Naive thymus-derived CD8-positive, alpha-beta T cell (primary cell): Measurements from ENCODE around the gene ENOX1. TPM values are rescaled to one million over a fixed set of nuclear protein-coding genes. Genes with fewer than 3 reads are reported as not detected.

ENCODE experiments used
- ATAC-seq, 2 donors: fragments of 150-1000 bp; cut with Tn5 transposase in 1 of 2; sonication (Bioruptor Pico), chemical (Tn5 transposase) in 1 of 2; 1 replicate in 1 of 2; 2 replicates in 1 of 2; pipeline ENCODE4 v1.10.0; 2021; ENCODE audit warnings: mild to moderate bottlenecking in 2 of 2, moderate library complexity in 2 of 2
- POLR2A ChIA-PET: fragments of 350-600 bp; sonication (Branson Sonifier 250); formaldehyde crosslinking; loops from one replicate; lab custom pipeline; 2021; ENCODE audit warnings: antibody characterized with exemption; lab: Charles Lee
- DNase-seq, 10 donors: peaks; one replicate each; pipeline versions ENCODE4 v3.0.0 to v3.0.0-alpha.2; 2020 to 2022
- H3K27ac Mint-ChIP-seq, 10 donors: one replicate each; pipeline ENCODE4 v1.8.0; 2020 to 2022; ENCODE audit warnings: mild to moderate bottlenecking in 10 of 10, mixed read lengths in 10 of 10, moderate library complexity in 4 of 10, inconsistent platforms in 1 of 10
- H3K27me3 Mint-ChIP-seq, 5 donors: one replicate each; pipeline ENCODE4 v1.8.0; 2021 to 2022; ENCODE audit warnings: mixed read lengths in 5 of 5
- H3K36me3 Mint-ChIP-seq, 3 donors: one replicate each; pipeline ENCODE4 v1.8.0; 2020 to 2022; ENCODE audit warnings: mixed read lengths in 3 of 3, mild to moderate bottlenecking in 2 of 3, inconsistent platforms in 1 of 3
- H3K4me1 Mint-ChIP-seq, 4 donors: one replicate each; pipeline ENCODE4 v1.8.0; 2021 to 2022; ENCODE audit warnings: mixed read lengths in 4 of 4
- H3K4me3 Mint-ChIP-seq, 10 donors: one replicate each; pipeline ENCODE4 v1.8.0; 2020 to 2022; ENCODE audit warnings: mild to moderate bottlenecking in 10 of 10, mixed read lengths in 10 of 10, moderate library complexity in 6 of 10, inconsistent platforms in 1 of 10
- H3K9me3 Mint-ChIP-seq, 9 donors: one replicate each; pipeline ENCODE4 v1.8.0; 2020 to 2022; ENCODE audit warnings: mixed read lengths in 9 of 9, mild to moderate bottlenecking in 3 of 9, inconsistent platforms in 1 of 9, moderate library complexity in 1 of 9
- polyA plus RNA-seq, 3 donors: library from polyadenylated mRNA; unstranded; fragments of 300-500 nt; fragmentation: Illumina TruSeq; gene quantifications; one replicate each; pipeline ENCODE4 v1.2.3, GENCODE V29; 2021
- total RNA-seq, 8 experiments: library from RNA in 2 of 8; stranded (reverse) in 2 of 8; gene quantifications; one replicate each; pipeline ENCODE4 v1.2.3 and lab custom pipeline; 2021 to 2026

The ENOX1 gene
- total and polyA plus RNA-seq, 5 experiments from 2014 or later: not detected

- H3K27ac Mint-ChIP-seq: peak overlapping the region in 1 of 10 donors; percentile 49
- DNase-seq (no peak), ATAC-seq (no peak)
- H3K27me3 Mint-ChIP-seq: peaks cover 0 to 4% (median 0%) of the 10 kb centered on the region in 5 donors
- no peaks in the 10 kb centered on the region for H3K36me3 Mint-ChIP-seq
- POLR2A ChIA-PET: no interaction called here
- H3K4me1 Mint-ChIP-seq: peaks cover 0 to 14% (median 6%) of the 10 kb centered on the region in 4 donors
- no peak overlapping the region for H3K4me3 Mint-ChIP-seq
- H3K9me3 Mint-ChIP-seq: no peaks in the 10 kb centered on the region
Observed at GRCh38 chr13:43596924-43597598, 189.7 kb downstream of the ENOX1 start.

GRCh38 chr13:43596006-43596405 lies 190.8 kb downstream of the ENOX1 start:
- Mint-ChIP-seq H3K4me1 (peaks cover 0 to 14% (median 6%) of the 10 kb centered on the region in 4 donors), H3K4me3 (no peak overlapping the region), H3K9me3 (no peaks in the 10 kb centered on the region), H3K27ac (no peak overlapping the region), H3K36me3 (no peaks in the 10 kb centered on the region), H3K27me3 (peaks cover 0 to 4% (median 0%) of the 10 kb centered on the region in 5 donors)
- ATAC-seq (no peak), DNase-seq (no peak)
- POLR2A ChIA-PET: no interaction called here

DNA sequence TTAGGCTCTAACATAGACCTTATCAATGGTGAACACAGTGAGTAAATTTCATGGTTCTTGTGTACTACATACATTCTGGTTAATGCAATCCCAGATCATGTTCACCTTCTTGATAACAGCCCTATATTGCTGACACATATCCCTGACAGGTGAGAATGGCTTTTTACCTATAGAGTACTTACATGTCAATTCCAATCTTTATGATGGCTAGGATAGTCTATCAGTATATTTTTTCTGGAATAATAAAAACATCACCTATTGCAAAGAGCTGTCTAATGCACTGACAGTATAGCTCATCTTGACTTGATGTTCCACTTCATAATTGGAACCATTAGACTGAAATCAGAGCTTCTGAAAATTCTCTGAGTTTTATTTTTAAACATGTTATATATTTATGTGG lies 199.4 kb downstream of the ENOX1 start:
- DNase-seq: no peak
- POLR2A ChIA-PET: no interaction called here
- Mint-ChIP-seq H3K27me3 (peaks cover 0 to 6% (median 3%) of the 10 kb centered on the region in 5 donors), H3K36me3 (no peaks in the 10 kb centered on the region), H3K4me3 (no peak overlapping the region), H3K4me1 (no peaks in the 10 kb centered on the region), H3K27ac (no peak overlapping the region), H3K9me3 (no peaks in the 10 kb centered on the region)
- ATAC-seq: no peak

GRCh38 chr13:43584751-43585150 lies 202.0 kb downstream of the ENOX1 start:
- no peak overlapping the region for H3K4me3 Mint-ChIP-seq
- H3K27me3 Mint-ChIP-seq: peaks cover 0 to 6% (median 5%) of the 10 kb centered on the region in 5 donors
- POLR2A ChIA-PET: no interaction called here
- ATAC-seq: no peak
- DNase-seq: no peak
- H3K9me3 Mint-ChIP-seq: no peaks in the 10 kb centered on the region
- no peak overlapping the region for H3K27ac Mint-ChIP-seq
- no peaks in the 10 kb centered on the region for H3K36me3 Mint-ChIP-seq
- H3K4me1 Mint-ChIP-seq: no peaks in the 10 kb centered on the region

DNA sequence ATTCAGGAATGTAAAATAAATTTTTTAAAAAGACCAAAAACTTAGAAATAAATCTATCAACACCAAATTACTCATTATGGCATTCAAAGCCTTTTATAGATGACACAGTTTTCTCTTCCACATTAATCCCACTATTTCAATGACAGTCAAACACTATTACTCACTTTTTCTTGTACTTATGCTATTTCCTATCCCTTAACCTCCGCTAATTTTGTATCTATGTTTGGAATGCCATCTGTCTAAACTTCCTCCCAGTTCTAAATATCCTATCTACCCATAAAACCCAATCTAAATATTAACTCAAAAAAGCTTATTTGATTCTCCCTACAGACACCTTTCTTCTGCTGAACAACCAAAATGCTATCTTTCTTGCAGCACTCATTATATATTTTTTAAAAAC lies 203.5 kb downstream of the ENOX1 start:
- POLR2A ChIA-PET: no interaction called here
- Mint-ChIP-seq H3K27me3 (peaks cover 0 to 10% (median 5%) of the 10 kb centered on the region in 5 donors), H3K9me3 (no peaks in the 10 kb centered on the region), H3K27ac (no peak overlapping the region), H3K4me1 (no peaks in the 10 kb centered on the region), H3K4me3 (no peak overlapping the region), H3K36me3 (no peaks in the 10 kb centered on the region)
- no peak for DNase-seq
- ATAC-seq: no peak

GRCh38 chr13:43580280-43580679 lies 206.5 kb downstream of the ENOX1 start:
- no peak for ATAC-seq
- no peak for DNase-seq
- Mint-ChIP-seq H3K36me3 (no peaks in the 10 kb centered on the region), H3K27ac (no peak overlapping the region), H3K27me3 (peaks cover 0 to 8% (median 1%) of the 10 kb centered on the region in 5 donors), H3K4me1 (no peaks in the 10 kb centered on the region), H3K9me3 (no peaks in the 10 kb centered on the region), H3K4me3 (no peak overlapping the region)
- POLR2A ChIA-PET: no interaction called here

DNA sequence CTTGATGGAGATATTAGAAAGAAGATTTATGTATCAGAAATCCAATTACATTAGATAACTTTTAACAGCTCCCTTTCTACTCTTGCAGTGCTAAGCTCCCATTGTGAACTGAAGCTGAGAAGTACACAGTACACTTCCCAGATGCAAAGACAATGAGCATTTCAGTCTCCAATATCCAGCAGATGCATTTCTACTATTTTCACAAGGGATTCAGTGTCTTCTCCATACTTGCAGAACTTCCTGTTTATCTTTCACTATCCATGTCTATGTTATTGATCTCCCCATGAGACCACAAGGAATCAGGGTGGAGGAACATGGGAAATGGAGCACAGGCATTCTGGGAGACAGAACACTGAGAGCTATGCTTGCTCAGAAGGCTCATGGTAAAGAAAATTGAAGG lies 207.5 kb downstream of the ENOX1 start:
- Mint-ChIP-seq H3K27ac (no peak overlapping the region), H3K4me3 (no peak overlapping the region), H3K9me3 (no peaks in the 10 kb centered on the region), H3K27me3 (peaks cover 0 to 8% (median 1%) of the 10 kb centered on the region in 5 donors), H3K4me1 (no peaks in the 10 kb centered on the region), H3K36me3 (no peaks in the 10 kb centered on the region)
- no peak for DNase-seq
- no peak for ATAC-seq
- POLR2A ChIA-PET: no interaction called here

DNA sequence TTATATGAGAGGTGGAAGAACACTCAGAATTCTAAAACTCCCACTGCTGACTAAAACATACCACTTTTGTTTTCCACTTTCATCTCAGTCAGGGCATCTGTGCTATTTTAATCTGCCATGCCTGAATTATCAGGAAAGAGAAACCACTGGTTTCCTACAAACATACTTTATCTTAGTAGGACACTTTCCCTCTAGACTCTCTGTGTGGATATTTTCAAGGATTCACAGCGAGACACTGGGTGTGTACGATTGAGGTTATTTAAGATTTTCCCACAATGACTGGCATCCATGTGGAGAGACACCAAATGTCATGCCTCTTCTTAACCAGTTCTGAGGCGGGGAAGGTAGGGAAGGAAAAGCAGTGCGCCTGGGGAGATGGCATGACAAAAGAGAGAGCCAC lies 212.2 kb downstream of the ENOX1 start:
- H3K9me3 Mint-ChIP-seq: no peaks in the 10 kb centered on the region
- H3K36me3 Mint-ChIP-seq: no peaks in the 10 kb centered on the region

DNA sequence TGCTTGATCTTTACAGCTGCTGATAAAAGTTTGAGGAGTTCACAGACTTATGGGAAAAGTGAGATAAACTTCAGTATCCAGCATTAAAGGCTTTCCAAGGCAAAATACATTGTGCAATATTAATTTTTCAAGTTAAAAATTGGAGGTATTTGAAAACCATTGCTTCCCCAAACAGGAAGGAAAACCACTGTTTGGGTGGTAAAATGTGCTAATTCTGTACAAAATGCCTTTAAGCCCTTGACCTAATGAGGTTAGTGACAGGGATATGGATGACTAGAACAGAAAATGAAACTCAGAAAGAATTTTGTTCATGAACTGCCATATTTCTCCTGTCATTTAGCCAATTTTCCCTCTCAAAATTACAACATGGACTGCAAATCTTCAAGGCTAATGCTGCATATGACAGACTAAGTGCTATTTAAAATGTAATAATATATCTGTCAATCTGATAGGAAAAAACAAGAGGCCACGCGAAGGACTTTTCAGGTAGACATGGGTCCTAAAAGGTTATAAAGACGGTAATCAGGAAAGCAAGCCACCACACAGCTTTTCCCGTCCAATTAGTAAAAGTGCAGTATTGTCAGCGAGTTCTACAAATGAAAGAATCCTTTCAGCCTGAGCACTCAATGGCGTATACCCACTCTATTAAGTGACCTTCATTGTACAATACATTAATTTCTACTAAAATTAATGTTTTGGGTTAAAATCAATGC lies 212.8 kb downstream of the ENOX1 start:
- DNase-seq (no peak), ATAC-seq (no peak)
- no peaks in the 10 kb centered on the region for H3K36me3 Mint-ChIP-seq
- no peak overlapping the region for H3K27ac Mint-ChIP-seq
- POLR2A ChIA-PET: no interaction called here
- no peak overlapping the region for H3K4me3 Mint-ChIP-seq
- no peaks in the 10 kb centered on the region for H3K4me1 Mint-ChIP-seq
- peaks cover 3 to 10% (median 8%) of the 10 kb centered on the region in 5 donors for H3K27me3 Mint-ChIP-seq
- H3K9me3 Mint-ChIP-seq: no peaks in the 10 kb centered on the region

More for the DNA sequence above, 212.2 kb downstream of the ENOX1 start:
- no peak for ATAC-seq
- Mint-ChIP-seq H3K4me3 (no peak overlapping the region), H3K4me1 (no peaks in the 10 kb centered on the region), H3K27me3 (peaks cover 1 to 10% (median 7%) of the 10 kb centered on the region in 5 donors), H3K27ac (no peak overlapping the region)
- POLR2A ChIA-PET: no interaction called here
- DNase-seq: no peak

DNA sequence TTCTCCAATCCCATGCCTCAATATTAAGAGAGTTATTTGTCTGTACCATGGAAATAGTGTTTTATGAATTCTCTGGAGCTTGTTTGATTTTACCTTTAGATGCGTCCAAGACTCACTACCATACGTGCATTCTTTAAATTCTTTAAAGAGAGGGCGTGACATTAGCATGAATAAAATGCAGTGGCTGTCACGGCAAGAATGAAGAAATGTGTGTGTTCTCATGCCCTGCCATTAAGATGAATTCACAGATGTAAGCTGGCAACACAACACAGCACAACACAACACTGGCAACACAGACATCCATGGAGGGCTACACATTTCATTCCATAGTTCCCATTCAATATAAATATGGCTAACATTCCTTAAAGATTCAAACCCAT lies 213.4 kb downstream of the ENOX1 start:
- peaks cover 3 to 10% (median 5%) of the 10 kb centered on the region in 5 donors for H3K27me3 Mint-ChIP-seq
- no peak overlapping the region for H3K27ac Mint-ChIP-seq
- DNase-seq (no peak), ATAC-seq (no peak)
- no peaks in the 10 kb centered on the region for H3K36me3 Mint-ChIP-seq
- POLR2A ChIA-PET: no interaction called here
- H3K4me3 Mint-ChIP-seq: no peak overlapping the region
- H3K4me1 Mint-ChIP-seq: no peaks in the 10 kb centered on the region
- no peaks in the 10 kb centered on the region for H3K9me3 Mint-ChIP-seq

DNA sequence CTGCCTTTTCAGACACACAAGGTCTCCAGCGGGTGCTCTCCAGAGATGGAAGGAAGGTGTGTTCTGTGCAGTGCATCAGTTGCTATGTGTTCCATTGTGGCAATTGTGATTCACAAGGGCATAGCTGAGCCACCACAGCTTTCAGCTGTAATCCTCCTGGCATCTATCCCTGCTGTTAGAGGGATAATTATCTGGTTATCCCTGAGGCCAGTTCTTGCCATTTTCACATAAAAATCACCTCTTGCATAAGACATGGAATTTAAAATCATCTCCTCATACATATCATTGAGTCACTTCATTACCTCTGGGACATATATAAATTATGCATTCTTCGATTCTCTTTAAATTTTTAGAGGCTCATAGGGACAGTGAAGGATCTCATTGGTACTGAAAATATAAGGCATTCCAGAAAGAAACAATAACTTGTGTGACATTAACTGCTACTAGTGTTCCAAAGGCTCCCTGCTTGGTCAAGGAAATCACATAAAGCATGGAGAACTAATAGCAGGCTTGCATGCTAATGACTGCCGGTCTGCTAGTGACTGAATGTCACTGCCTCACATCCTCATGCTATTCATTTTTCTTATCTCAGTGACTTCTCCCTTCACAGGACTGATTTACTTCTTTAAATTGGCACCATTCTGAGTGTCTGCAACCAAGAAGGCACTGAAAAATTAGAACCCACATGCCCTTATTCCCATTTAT lies 214.0 kb downstream of the ENOX1 start:
- no peak for DNase-seq
- Mint-ChIP-seq H3K36me3 (no peaks in the 10 kb centered on the region), H3K4me3 (no peak overlapping the region), H3K4me1 (no peaks in the 10 kb centered on the region), H3K27me3 (peaks cover 3 to 10% (median 5%) of the 10 kb centered on the region in 5 donors), H3K27ac (no peak overlapping the region), H3K9me3 (no peaks in the 10 kb centered on the region)
- ATAC-seq: no peak
- POLR2A ChIA-PET: no interaction called here

GRCh38 chr13:43569658-43570057 lies 217.1 kb downstream of the ENOX1 start:
- no peaks in the 10 kb centered on the region for H3K4me1 Mint-ChIP-seq

GRCh38 chr13:43567608-43568007 lies 219.2 kb downstream of the ENOX1 start:
- Mint-ChIP-seq H3K27me3 (peaks cover 3 to 10% (median 5%) of the 10 kb centered on the region in 5 donors), H3K4me3 (no peak overlapping the region), H3K36me3 (no peaks in the 10 kb centered on the region), H3K9me3 (no peaks in the 10 kb centered on the region), H3K27ac (no peak overlapping the region), H3K4me1 (no peaks in the 10 kb centered on the region)
- DNase-seq (no peak), ATAC-seq (no peak)
- POLR2A ChIA-PET: no interaction called here

More at GRCh38 chr13:43569658-43570057, 217.1 kb downstream of the ENOX1 start:
- Mint-ChIP-seq H3K36me3 (no peaks in the 10 kb centered on the region), H3K9me3 (no peaks in the 10 kb centered on the region), H3K27me3 (peaks cover 3 to 10% (median 6%) of the 10 kb centered on the region in 5 donors), H3K4me3 (no peak overlapping the region), H3K27ac (no peak overlapping the region)
- ATAC-seq: no peak
- POLR2A ChIA-PET: no interaction called here
- DNase-seq: no peak
